GM18520 (cell line): Measurements from ENCODE around the gene KLK15.
A peak's percentile ranks its signal among the peaks of the same experiment; 100 is the strongest.

ENCODE experiments used
- ATAC-seq: cut with Tn5 transposase; IDR thresholded peaks from one replicate; pipeline ENCODE4 v1.9.1; 2021; ENCODE audit not compliant: unreplicated experiment

The KLK15 gene

DNA sequence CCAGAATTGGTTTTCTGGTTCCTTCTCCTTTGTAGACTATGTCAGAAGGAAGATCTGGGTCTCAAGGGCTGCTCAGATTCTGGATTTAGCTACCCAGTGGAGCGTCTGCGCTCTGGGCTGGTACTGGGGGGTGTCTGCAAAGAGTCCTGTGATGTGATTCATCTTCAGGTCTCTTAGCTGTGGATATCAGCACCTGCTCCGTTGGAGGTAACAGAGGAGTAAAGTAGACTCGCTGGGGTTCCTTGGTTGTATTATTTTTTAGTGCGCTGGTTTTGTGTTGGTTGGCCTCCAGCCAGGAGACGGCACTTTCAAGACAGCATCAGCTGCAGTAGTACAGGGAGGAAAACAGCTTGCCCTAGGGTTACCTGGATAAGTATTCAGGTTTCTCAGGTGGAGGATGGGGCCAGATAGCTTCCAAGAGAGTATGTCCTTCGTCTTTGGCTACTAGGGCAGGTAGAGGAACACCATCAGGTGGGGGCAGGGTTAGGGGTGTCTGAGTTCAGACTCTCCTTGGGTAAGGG is 10.4 kb upstream of the KLK15 start:
- no peak for ATAC-seq

DNA sequence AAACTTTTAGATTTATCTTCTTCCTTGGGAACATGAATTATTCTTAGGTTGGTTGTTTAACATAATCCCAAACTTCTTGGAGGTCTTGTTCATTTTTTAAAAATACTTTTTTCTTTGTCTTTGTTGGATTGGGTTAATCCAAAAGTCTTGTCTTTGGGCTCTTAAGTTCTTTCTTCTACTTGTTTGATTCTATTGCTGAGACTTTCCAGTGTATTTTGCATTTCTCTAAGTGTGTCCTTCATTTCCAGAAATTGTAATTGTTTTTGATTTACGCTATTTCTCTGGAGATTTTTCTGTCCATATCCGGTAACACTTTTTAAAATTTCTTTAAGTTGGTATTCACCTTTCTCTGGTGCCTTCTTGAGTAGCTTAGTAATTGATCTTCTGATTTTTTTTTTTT is 9.8 kb upstream of the KLK15 start:
- no peak for ATAC-seq

DNA sequence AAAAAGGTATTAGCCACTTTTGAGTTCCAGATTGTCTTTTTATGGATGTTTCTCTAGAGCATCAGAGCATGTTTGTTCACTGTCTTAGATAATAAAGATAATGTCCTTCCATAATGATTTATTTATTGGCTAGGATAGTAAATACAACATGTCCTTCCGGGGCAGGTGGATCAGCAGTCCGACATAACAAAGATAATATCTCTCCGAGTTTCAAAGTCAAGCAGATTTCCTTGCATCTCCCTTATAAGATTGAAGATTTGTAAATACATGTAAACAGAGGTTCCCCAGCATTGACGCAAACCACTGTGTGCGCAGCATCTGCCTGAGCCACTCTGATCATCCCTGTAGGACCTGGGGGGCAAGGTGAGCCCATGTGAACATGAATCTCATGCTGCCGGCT is 8.8 kb upstream of the KLK15 start:
- ATAC-seq: no peak

DNA sequence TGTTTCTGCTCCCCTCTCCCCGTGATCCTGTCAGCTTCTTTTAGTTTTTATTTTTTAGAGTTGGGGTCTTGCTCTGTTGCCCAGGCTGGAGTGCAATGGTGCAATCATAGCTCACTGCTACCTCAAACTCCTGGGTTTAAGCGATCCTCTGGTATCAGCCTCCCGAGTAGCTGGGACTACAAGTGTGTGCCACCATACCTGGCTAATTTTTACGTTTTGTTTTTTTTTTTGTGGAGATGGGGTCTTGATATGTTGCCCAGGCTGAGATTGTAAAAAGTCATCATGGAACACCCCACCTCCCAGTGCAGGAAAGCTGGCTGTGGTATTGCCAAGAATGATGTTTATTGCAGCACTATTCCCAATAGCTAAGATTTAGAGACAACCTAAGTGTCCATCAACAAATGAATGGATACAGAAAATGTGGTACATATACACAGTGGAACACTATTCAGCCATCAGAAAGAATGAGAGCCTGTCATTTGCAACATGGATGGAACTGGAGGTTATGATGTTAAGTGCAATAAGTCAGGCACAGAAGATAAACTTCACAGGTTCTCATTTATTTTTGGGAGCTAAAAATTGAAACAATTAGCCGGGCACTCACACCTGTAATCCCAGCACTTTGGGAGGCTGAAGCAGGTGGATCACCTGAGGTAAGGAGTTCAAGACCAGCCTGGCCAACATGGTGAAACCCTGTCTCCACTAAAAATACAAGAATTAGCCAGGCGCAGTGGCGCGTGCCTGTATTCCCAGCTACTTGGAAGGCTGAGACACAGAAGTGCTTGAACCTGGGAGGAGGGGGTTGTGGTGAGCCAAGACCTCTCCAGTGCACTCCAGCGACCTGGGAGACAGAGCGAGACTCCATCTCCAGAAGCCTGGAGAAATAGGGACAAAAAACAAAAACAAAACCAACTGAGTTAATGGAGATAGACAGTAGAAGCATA is 6.6 kb upstream of the KLK15 start:
- ATAC-seq: no peak

DNA sequence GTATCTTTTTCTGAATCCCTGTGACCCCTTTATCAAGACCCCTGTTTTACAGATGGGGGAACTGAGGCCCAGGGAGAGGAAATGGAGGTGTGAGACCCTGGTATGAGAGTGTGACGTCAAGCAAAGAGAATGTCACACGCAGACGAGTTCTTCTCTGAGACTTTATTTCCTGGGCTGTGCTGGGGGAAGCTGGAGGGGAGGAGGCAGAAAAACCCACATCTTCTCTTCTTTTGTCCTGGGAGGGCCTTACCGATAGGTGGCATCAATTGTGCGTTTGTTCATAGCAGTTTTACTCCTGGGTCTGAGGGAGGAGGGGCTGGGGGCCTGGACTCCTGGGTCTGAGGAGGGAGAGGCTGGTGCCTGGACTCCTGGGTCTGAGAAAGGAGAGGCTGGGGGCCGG is 4.9 kb upstream of the KLK15 start:
- no peak for ATAC-seq

DNA sequence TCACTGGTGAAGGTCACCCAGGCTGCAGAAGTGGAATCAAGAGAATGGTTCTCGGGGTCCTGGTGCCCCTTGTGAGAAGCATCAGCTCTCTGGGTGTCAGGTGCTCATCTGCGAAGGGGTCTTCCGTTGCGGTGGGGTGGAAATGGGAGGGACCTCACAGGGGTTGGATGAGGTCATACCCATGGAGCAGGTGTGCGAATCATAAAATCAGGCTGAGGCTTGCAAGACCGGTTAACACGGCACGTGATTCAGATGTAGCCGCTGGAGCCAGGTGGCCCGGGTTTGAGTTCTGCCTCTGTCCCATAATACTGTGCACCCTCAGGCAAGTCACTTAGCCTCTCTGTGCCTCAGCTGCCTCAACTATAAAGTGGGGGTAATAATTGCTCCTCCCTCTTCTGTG is 3.9 kb upstream of the KLK15 start:
- ATAC-seq: no peak

DNA sequence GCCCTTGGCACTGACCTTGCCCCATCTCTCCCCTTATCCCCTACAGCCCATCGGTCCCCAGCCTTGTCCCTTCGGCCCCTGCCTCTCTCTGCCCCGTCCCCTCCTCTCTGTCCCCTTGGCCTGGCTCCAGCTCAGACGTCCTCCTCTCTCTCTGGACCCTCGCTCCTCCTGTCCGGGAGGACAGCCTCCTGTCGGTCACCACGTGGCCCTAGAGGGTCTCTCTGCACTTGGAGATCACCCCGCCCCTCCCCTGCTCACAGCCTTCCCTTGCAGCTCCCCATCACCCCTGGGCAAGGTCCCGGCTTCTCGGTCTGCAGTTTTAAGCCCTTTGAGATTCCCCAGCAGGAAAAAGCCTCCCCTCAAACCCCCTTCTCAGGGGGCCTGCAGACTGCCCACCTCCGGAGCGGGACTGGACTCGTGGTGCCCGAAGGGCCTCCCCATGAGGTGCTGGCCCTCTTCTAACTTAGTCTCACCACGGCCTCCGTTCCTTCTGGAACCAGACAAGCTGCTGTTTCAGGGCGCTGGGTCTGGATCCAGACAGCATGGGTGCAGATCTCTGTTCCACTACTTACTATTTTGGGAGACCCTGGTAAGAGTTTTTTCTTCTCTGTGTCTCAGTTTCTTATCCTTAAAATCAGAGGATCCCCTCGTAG is 3.3 kb upstream of the KLK15 start:
- ATAC-seq: no peak

DNA sequence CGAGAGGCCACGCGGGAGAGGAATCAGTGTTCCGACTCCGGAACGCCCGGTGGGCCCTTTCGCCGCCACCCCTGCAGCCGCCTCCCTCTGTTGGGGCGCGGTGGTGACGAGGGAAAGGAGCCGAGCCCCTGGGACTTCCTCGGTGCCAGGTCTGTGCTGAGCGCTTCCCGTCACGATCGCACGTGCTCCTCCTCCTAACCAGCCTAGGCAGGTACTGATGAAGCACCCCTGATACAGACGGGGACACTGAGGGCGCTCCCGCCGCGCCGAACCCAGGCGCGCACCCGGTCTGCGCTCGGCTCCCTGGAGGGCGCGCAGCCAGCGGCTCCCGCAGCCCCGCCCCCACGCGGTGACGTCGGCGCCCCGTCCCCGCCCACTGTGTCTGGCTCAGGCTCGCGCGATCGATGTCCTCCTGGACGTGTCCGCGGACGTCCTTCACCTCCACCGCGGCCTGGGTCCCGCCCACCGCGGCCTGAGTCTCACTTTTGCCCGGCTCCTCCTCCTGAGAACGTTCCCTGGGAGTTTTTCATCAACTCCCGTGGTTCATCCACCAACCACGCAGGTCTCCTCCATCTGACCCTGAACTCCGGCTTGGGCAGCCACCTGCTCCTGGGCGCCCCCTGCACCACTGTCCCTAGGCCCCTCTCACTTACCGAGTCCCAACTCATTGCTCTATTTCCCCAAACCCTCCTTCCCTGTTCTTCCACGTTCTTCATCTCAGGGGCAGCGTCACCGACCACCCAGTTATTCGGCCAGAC is 2.6 kb upstream of the KLK15 start:
- peak; percentile 58 for ATAC-seq

DNA sequence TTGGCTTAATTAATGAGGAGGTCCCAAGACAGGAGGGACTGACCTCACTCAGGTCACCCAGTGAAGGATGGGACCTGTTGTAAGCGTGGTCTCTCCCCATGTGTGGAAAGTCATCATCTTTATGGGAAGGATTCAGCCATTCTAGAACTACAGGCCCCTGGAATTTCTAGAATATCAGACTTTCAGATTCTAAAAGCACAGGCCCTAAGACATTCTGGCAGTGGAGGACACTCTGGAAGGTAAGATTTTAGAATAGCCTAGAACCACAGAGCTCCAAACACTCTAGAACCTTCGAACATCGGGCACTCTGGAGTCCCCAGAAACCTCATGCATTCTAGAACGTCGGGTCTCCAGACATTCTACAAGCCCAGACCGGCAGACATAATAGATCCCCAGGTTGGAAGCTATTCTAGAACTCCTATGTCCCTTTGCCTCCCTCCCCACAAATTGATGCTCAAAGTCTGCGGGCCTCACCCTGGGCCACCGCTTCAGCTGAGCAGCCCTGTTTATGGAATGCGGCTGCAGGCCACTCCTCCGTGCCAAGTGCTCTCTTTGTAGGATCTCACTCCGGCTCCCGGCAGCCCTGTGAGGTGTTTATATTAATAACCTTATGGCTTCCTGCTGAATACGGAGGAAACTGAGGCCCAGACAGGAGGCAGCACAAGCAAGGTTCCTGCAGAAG is 1.9 kb upstream of the KLK15 start:
- no peak for ATAC-seq

DNA sequence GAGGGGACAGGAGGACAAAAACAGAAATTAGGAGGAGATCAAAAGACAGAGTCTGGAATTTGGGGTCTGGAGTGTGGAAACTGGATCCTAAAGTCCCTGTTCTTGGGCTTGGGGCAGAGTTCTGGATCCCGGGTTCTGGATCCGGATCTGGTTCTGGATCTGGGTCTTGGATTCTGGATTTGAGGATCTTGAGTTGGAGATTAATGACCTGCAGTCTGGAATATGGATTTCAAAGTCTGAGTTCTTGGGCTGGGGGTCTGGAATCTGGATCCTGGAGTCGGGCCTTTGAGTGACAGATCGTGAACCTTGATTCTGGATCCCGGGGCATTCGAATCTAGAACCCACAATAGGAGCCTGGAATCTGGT is 411 bp upstream of the KLK15 start:
- ATAC-seq: no peak

DNA sequence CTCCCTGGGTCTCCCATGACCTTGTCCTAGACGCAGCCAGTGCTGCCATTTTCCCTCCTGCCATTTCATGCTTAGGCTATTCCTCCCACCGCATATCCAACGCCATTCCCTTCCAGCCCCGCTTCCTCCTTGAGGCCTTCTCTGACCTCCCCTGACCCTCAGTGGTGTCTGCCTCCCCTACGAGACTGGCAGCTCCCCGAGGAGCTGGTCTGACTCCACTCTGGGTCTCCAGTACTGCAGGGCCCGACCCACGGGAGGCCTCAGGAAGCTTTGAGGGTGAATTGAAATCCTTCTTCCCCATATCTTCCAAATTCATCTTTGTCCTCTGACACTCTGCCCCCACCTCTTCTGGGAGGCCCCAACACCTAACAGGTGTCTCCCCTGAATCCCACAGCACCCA is 708 bp downstream of the KLK15 start:
- ATAC-seq: no peak

DNA sequence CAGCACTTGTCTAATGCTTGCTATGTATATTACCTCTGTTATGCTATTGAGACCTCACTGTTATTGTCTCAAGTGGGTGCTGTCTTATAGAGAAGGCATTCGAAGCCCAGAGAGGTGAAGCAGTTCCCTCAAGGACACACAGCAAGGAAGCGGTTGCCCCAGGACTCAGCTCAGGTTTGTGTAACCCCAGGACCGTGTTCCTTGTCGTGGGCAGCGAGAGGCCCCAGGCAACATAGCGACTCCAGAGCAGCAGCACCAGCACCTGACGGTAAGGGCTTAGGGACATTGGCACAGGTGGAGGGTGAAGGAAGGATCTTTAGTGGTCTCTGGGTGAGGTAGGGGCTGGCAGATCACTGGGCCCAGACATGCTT is 2.4 kb downstream of the KLK15 start:
- ATAC-seq: no peak

DNA sequence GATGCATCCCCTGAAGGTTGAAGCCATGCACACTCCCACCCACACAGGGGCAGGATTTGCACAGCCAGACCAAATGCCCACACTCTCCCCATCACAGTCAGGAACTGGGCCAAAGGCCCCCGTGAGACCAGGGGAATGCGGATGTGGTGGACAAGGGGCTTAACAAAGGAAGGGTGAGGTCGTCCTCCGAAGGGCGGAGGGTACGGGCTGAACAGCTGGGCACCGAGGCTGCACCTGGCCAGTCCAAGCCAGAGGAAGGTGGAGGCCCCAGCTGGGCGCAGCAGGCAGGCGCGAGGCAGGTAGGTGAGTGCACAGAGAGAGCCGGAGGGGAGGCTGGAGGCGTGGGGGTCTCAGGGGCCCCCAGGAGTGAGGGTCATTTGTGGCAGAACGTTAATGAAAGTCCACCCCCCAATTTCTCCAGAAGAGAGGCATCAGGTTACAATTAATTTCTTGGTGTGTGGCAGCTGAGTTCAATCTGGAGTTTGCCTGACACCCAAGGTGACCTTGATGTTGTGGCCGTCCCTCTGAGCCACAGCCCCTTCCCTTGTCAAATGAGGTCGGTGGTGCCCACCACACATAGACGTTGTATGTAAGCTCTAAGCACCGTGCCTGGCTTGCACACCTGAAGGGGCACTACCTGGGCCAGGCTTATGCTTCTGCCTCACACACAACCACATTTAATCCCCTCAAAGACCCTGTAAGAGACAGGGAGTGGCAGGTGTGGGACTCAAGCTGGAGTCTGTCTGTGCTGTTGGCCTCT is 2.9 kb downstream of the KLK15 start:
- ATAC-seq: no peak

DNA sequence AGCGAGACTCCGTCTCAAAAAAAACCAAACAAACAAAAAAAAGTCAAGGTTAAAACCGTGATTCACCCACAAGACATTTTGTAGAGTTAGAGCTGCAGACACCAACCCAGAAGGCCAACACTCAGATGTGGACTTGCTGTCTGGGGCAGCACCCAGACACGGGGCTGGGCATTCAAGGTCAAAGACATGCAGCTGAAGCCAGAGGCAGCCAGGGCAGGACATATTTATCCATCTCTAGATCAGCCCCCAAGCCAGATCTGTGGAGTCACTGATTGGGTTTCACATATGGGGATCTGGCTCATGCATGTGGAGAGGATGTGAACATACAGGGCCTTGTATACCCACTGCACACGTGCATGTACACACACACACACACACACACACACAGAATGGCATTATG is 3.6 kb downstream of the KLK15 start:
- ATAC-seq: no peak

DNA sequence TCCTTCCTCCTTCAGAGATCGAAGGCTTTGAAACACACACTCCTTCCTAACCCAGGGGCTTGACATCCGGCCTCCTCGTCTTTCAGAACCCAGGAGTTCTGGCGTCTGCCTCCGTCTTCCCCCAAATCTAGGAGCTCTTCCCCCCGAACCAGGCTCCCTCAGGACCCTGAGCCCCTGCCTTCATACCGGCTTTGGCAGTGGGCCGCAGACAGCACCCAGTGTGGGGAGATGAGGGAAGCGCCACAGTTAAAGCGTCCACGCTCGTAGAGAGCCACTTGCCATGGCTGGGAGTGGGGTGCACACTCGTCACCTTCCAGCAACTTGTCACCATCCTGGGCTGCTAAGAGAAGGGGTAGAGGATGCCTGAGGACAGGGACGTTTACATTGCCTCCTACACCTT is 5.9 kb downstream of the KLK15 start:
- ATAC-seq: no peak

DNA sequence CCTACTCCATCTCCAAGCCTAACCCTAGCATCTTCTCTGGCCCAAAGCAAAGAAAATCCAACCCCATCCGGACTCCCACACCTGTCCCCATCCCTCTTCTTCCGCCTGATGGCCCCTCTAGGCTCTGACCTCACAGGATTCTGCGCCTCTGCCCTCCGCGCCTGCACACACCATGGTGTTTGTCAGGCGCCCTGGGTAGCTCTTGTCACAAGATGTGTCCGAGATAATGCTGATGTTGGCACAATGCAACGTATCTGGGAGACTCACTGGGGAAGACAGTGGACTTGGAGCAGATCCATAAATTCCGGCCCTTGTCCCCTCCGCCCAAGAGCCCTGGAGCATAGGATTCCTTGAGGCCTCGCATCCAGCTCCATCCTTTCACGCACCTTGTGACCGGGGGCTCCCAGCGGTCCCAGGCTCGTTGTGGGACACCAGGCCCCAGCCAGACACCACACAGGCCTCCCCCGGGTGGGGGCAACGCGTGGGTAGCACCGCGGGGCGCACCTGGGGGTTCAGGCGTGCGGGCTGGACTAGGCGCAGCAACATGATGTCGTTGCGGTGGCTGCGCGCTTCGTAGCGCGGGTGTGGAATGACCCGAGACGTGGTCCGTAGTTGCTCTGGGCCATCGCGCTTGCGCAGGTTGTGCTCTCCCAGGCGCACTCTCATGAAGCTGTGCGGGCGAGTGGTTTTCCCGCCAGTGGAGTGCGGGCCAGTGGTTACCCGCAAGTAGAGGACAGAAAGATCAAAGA is 6.7 kb downstream of the KLK15 start:
- no peak for ATAC-seq

DNA sequence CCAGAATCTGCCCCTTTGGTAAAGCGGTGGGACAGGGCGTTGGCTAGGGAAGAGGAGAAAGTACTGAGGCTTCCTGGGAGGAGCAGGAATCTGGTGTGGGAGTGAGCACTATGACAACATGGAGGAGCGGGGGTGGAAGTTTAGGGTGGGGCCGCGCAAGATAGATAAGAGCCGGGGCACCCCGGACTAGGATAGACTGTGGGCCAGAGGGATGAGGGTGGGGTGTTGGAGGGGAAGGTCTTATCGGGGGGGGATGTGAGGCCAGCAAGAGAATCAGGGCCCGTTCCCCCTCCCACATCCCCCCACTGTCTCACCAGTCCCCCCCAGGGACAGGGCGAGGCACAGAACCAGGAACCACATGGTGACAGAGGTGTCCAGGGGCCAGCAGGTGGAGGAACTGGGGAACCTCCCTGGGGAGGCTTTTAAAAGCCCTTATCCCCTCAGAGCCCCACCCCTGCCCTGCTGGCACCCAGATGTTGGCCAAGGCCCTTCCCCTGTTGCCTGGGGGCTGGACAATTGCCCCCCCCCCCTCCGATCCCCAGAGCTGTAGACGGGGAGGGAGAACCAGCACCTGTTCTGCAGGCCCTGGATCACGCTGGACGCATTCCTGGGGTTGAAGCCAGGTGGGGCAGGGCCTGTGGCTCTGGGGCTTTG is 9.9 kb downstream of the KLK15 start, which contains the start of gene KLK1:
Gene KLK1, minus strand, starts transcription at position 399 of the 654 bp plus-strand sequence. Its CDS starts 39 bp downstream, at position 360.
- no peak for ATAC-seq

DNA sequence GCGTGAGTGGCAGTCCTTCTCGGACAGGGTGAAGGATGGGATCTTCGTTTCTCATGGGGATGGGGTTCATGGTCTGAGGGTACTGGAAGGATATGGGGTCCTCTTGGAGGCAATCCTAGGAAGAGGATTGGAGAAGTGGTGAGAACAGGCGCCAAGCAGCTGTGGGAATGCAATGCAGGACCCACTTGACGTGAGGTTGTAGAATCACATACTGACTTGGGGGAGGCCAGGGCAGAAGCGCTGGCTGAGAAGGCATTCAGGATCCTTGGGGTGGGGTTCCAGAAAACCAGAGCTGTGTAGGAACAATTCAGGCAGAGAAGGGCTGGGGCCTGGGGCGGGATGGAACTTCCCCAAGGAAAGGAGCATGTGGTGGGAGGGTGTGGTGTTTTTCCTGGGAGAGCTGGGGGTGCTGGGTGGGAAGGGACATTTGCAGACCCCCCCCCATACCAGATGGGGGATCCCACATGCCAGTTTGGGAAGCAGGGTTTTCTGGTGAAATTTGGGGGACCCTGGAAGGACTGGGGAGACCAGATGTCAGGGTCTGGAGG is 10.6 kb downstream of the KLK15 start:
- no peak for ATAC-seq

DNA sequence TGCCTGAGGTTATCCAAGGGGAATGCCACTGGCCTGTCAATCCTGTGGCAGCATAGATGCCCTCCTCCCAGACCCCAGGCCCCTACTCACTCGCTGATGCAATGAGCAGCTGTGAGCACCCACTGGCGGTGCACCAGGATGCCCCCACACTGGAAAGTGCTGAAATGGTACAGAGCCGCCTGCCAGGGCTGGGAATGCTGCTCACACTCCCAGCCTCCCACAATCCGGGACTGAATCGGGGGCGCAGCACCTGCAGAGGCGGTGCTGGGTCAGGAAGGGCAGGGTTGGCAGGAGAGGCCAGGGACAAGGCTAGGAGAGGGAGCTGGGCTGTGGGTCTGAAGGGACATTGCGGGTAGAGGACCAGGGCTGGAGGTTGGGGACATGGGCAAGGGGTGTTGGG is 11.8 kb downstream of the KLK15 start:
- ATAC-seq: no peak
